GM19193 (cell line): ENCODE measurements around the gene RNF133.

Experiments
- POLR2A ChIP-seq: IDR thresholded peaks from 4 replicates; pipeline ENCODE4 v1.6.1; 2011; ENCODE audit not compliant: insufficient read depth, insufficient read length; ENCODE audit errors: extremely low read depth

The RNF133 gene

GRCh38 chr7:122706836-122707235 lies 7.9 kb upstream of the RNF133 start:
- TF ChIP-seq POLR2A: no peak

DNA sequence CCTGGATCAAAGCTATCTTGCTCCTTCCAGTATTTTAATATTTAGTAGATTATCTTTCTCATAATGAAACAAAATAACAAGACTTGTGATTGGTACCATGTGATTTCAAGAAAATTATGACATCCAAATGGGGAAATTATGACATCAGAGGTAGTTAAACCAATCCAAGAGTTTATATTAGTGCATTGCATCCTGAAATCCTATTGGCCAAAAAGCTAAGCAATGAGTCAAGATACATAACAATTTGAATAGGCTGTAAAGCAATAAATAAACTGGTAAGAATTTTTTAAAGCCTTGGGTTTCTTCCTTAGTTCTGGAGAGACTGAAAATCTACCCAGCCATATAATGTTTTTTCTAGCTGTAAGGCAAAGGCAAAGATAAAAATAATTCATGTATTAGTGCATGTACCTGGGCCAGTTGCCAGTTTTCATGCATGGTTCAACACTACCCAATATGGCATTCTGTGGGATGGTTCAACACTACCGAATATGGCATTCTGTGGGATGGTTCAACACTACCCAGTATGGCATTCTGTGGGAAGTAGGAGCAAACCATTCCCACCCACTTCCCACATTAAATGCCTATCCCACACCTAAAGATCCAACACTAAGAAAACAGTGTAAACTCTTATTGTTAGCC lies 4.1 kb upstream of the RNF133 start, which contains the start of gene RNF148:
Gene RNF148 (minus strand): TSS at position 51 of the 639 bp plus-strand sequence. CDS start 172 bp downstream, outside the sequence.
- no peak for TF ChIP-seq POLR2A

DNA sequence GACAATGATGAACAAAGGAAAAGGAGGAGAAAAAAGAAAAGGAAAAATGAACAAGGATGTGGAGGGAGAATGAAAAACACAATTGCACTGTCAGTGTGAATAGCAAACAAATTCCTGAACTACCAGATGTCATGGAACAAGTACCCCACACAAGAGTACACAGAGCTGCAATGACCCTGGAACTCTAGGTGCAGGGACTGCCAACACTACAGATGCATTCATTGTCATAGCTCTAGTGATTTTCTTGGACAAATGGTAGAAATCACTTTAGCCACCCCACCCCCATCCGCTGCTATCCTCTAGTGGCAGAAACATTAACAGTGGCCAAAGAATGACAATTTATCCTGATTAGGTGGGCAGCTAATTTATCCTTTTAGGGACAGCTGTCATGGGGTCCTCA lies 3.1 kb downstream of the RNF133 start:
- no peak for TF ChIP-seq POLR2A

GRCh38 chr7:122694697-122695096 lies 4.2 kb downstream of the RNF133 start:
- no peak for TF ChIP-seq POLR2A

DNA sequence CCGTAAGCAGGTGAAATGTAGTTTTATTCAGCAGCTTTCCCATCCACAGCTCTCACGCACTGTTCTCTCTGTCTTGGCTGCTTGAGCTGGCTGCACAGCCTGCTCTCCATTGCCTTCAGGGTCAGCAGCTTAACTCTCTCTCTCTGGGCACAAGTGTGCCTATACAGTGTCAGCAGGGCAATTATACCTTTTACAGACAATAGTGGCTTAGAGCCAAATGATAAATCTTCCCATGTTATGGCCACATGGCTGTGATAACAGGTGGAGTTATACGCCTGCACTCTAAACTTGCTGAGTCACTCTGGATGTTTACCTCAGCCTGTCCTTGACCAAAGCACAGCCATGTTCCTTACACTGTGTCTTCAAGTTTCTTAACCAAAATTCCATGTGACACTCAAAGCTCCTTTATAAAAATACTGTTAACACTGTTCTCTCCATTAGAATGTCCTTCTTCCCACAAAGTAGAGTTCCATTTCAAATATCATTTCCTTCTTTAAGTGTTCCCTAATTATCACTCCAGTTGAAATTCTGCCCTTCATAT lies 6.1 kb downstream of the RNF133 start:
- no peak for TF ChIP-seq POLR2A

GRCh38 chr7:122691569-122692235 lies 7.2 kb downstream of the RNF133 start:
- TF ChIP-seq POLR2A: no peak

DNA sequence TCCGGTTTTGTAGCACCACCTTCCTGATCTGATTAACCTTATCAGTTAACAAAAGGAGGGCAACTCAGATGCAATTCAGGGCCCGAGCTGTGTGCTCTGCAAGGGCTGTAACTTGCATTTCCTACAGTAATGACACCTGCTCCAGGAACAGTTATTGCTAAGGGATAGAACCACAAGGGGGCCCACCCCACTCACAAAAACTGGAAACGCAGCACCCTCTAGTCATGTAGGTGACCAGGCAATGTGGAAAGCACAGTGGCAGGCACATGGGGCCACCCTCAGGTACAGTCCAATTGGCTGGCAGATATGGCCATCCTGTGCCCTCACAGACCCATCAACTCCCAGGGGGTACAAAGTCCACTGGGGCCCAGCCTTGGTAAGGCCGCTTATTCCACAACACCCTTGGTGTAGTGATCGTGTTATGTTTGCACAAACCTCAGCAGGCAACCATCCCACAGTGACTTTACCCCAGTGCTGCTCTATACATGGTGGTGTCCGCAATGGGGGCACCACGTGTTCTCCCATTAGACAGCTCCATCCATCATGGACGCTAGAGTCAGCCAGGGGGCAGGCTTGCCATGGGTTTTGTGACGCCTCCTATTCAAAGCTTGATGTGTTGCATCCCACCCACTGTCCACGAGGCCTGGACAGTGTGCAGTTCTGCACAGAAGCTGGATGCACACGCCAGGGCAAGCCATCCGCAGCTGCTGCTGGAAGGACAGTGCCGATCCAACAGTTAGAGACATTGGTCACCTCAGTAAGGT lies 9.4 kb downstream of the RNF133 start:
- TF ChIP-seq POLR2A: no peak

DNA sequence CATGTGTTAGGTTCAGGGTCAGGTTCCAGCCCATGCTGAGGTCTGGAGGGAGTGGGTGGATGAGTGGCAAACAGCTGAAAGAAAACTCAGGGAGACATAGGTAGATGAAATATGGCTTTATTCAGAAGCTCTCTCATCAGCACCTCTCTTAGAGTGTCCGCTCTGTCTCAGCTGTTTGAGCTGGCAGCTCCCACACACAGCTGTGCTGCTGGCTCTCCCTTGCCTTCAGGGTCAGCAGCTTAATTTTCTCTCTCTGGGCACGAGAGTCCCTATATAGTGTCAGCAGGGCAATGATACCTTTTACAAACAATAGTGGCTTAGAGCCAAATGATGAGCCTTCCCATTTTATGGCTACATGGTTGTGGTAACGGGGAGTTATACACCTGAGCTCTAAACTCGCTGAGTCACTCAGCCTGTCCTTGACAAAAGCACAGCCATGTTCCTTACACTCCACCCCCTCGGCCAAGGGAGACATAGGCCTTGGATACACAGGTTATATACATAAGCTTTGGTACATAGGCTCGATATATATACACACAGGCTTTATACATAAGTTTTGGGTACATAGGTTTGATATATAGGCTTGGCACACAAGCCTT lies 10.4 kb downstream of the RNF133 start:
- no peak for TF ChIP-seq POLR2A

- TF ChIP-seq POLR2A: no peak
Measured at GRCh38 chr7:122686360-122686878, 12.5 kb downstream of the RNF133 start.

DNA sequence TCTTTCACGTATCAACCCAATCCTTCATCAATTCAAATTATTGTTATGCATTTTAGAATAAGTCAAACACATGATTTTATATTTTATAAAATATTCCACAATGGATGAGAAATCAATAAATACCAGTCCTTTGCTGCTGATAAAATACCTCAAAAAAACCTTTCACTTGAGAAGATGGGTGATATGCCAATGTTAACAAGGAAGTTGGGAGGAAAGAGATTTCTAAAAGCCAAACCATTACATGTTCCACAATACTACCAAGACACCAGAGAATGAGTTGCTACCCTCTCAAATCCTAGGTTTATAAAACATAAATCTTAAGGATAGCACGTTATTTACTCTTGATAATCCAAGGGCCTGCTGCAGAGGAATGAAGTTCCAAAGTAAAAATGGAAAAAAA lies 14.4 kb downstream of the RNF133 start:
- TF ChIP-seq POLR2A: no peak

DNA sequence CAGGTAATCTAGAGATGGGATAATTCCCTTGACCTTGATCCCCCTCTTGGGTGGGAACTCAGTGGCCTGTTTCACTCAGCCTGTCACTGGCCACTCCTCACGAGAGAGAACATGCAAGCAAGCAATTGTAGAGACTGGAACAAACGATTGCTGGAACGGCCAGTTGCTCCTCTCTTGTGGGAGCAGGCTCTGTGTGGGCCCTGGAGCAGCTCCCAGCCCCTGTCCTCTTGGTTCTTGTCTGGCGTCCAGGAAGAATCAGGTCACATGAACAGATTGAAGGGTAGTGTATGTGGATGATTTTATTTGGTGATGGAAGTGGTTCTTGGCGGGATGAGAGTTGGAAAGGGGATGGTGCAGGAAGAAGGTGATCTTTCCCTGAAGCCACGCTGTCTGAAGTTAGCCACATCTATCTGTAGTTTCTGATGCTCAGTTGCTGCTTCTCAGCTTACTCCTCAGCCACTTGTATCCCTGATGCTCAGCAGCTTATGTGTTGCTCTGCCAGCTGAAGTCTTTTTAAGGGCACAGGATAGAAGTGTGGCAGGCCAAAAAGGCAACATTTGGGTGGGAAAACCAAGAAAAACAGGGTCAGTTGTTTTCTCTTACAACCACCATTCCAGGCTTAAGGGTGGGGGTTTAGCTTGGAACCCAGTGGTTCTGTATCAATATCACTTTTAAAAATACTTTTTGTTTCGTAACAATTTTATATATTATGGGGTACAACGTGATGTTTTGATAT lies 15.9 kb downstream of the RNF133 start:
- no peak for TF ChIP-seq POLR2A

DNA sequence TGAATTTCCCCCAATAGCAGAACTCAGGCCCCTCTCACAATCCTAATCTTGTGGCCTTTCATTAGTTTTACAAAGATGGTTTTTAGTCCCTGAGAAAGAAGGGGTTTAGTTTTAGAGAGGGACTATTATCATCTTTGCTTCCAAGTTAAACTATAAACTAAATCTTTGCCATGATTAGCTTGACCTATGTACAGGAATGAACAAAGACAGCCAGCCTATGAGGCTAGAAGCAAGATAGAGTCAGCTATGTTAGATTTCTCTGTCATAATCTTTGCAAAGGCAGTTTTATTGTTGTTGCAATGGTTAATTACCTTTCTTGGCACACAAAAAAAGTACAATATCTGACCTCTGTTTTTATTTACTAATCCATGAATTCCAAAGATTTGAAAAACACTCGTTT lies 19.1 kb downstream of the RNF133 start:
- TF ChIP-seq POLR2A: no peak

DNA sequence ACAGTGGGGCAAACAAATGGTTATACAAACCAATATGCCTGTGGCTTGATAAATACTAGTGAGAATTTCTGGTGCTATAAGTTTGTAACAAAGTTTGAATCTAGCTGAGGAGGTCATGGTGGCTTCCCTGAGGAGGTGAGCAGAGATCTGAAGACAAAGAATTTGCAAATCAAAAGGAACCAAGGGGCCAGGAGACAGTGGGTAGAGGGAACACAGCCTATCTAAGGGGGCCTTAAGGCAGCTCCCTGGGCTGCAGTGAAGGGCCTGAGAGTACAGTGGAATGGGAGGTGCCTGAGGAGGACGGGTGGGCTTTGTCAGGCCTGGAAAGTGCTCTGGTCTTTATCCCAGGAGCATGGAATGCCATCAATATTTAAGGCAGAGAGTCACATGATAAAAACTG lies 21.8 kb downstream of the RNF133 start:
- no peak for TF ChIP-seq POLR2A

GRCh38 chr7:122676466-122676865 lies 22.5 kb downstream of the RNF133 start:
- TF ChIP-seq POLR2A: no peak

GRCh38 chr7:122675621-122676020 lies 23.3 kb downstream of the RNF133 start:
- no peak for TF ChIP-seq POLR2A

DNA sequence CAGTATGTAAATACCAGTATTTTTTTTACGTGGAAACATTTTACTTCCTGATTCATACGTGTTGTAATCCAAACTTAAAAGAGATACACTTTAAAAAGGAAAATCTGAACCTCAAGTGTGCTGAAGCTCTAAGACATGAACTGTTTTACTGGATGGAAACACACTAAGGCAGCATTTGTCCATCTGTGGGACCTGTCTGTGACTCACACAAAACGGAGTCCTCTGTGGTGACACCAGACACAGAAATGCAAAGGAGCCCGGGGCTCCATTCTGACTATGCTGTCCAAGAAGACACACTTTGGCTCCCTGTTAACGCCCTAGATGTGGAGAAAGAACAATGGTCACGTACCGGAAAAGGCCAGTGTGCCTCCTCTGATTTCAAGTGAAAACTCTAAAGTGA lies 23.9 kb downstream of the RNF133 start:
- no peak for TF ChIP-seq POLR2A
